H9 (cell line): Measurements from ENCODE around the gene PHF21A. TPM values are rescaled to one million over a fixed set of nuclear protein-coding genes. Genes with fewer than 3 reads are reported as not detected.

Experiments
- DNase-seq: peaks from one replicate; pipeline ENCODE4 v3.0.0-alpha.2; 2017
- H2AFZ ChIP-seq: one replicate; pipeline ENCODE4 v1.6.1; 2013; ENCODE audit warnings: mild to moderate bottlenecking, low read length, control low read depth, moderate library complexity
- H2AK5ac ChIP-seq: 2 replicates; pipeline ENCODE4 v1.6.1; 2013; ENCODE audit warnings: low read length, control low read depth, mixed read lengths; ENCODE audit not compliant: insufficient read length
- H2BK120ac ChIP-seq: one replicate; pipeline ENCODE4 v1.6.1; 2013; ENCODE audit warnings: low read depth, mild to moderate bottlenecking, low read length, control low read depth, inconsistent platforms; ENCODE audit not compliant: poor library complexity, severe bottlenecking
- H2BK12ac ChIP-seq: 2 replicates; pipeline ENCODE4 v1.6.1; 2013; ENCODE audit warnings: low read length, control low read depth, mixed read lengths, low read depth; ENCODE audit not compliant: insufficient read length
- H2BK15ac ChIP-seq: 2 replicates; pipeline ENCODE4 v1.6.1; 2013; ENCODE audit warnings: low read depth, low read length, control low read depth
- H2BK20ac ChIP-seq: one replicate; pipeline ENCODE4 v1.6.1; 2013; ENCODE audit warnings: low read depth, mild to moderate bottlenecking, low read length, control low read depth, inconsistent platforms; ENCODE audit not compliant: poor library complexity, severe bottlenecking
- H2BK5ac ChIP-seq: 2 replicates; pipeline ENCODE4 v1.6.1; 2013; ENCODE audit warnings: low read length, control low read depth, mixed read lengths; ENCODE audit not compliant: insufficient read length
- H3K14ac ChIP-seq: 2 replicates; pipeline ENCODE4 v1.6.1; 2013; ENCODE audit warnings: low read length, control low read depth; ENCODE audit not compliant: insufficient read depth
- H3K18ac ChIP-seq: 2 replicates; pipeline ENCODE4 v1.6.1; 2013; ENCODE audit warnings: low read depth, mild to moderate bottlenecking, mixed read lengths, low read length, control low read depth; ENCODE audit not compliant: insufficient read length
- H3K23ac ChIP-seq: 2 replicates; pipeline ENCODE4 v1.6.1; 2013; ENCODE audit warnings: low read length, control low read depth, mixed read lengths, low read depth; ENCODE audit not compliant: insufficient read length
- H3K23me2 ChIP-seq: 2 replicates; pipeline ENCODE4 v1.6.1; 2013; ENCODE audit warnings: low read depth, mild to moderate bottlenecking, mixed read lengths, low read length, control low read depth; ENCODE audit not compliant: insufficient read length, poor library complexity, severe bottlenecking
- H3K27ac ChIP-seq: 2 replicates; pipeline ENCODE4 v1.5.1; 2013; ENCODE audit warnings: low read length, control low read depth, mixed read lengths, low read depth; ENCODE audit not compliant: insufficient read length
- H3K27me3 ChIP-seq: 2 replicates; pipeline ENCODE4 v1.6.1; 2013; ENCODE audit warnings: low read length, control low read depth, inconsistent platforms; ENCODE audit not compliant: insufficient read depth
- H3K4ac ChIP-seq: 2 replicates; pipeline ENCODE4 v1.6.1; 2013; ENCODE audit warnings: low read depth, mild to moderate bottlenecking, control low read depth, inconsistent platforms, low read length, moderate library complexity
- H3K4me1 ChIP-seq: 2 replicates; pipeline ENCODE4 v1.6.1; 2013; ENCODE audit warnings: low read length, control low read depth, inconsistent platforms; ENCODE audit not compliant: insufficient read depth
- H3K4me2 ChIP-seq: 2 replicates; pipeline ENCODE4 v1.6.1; 2013; ENCODE audit warnings: low read length, control low read depth, mixed read lengths; ENCODE audit not compliant: insufficient read length, insufficient read depth
- H3K56ac ChIP-seq: 2 replicates; pipeline ENCODE4 v1.6.1; 2013; ENCODE audit warnings: low read depth, mild to moderate bottlenecking, mixed read lengths, low read length, control low read depth; ENCODE audit not compliant: insufficient read length
- H3K79me1 ChIP-seq: 2 replicates; pipeline ENCODE4 v1.6.1; 2013; ENCODE audit warnings: low read depth, mild to moderate bottlenecking, moderate library complexity, low read length, control low read depth, inconsistent platforms; ENCODE audit not compliant: insufficient read depth, poor library complexity, severe bottlenecking
- H3K79me2 ChIP-seq: 2 replicates; pipeline ENCODE4 v1.6.1; 2013; ENCODE audit warnings: low read length, control low read depth, inconsistent platforms; ENCODE audit not compliant: insufficient read depth
- H3K9ac ChIP-seq: 2 replicates; pipeline ENCODE4 v1.6.1; 2013; ENCODE audit warnings: low read length, control low read depth, mixed read lengths; ENCODE audit not compliant: insufficient read length; ENCODE audit errors: extremely low read depth
- H3K9me3 ChIP-seq: one replicate; pipeline ENCODE4 v1.6.1; 2013; ENCODE audit warnings: low read depth, low read length, inconsistent platforms; ENCODE audit not compliant: control insufficient read depth
- H3T11ph ChIP-seq: one replicate; pipeline ENCODE4 v1.6.1; 2013; ENCODE audit warnings: mild to moderate bottlenecking, low read length, control low read depth, inconsistent platforms
- H4K20me1 ChIP-seq: one replicate; pipeline ENCODE4 v1.6.1; 2013; ENCODE audit not compliant: control insufficient read depth, insufficient read length, insufficient read depth
- H4K5ac ChIP-seq: 2 replicates; pipeline ENCODE4 v1.6.1; 2013; ENCODE audit warnings: low read depth, mild to moderate bottlenecking, mixed read lengths, low read length, control low read depth; ENCODE audit not compliant: insufficient read length
- H4K8ac ChIP-seq: replicated peaks from 2 replicates; pipeline ENCODE4 v1.6.1; 2013; ENCODE audit warnings: low read length, control low read depth, mixed read lengths, low read depth; ENCODE audit not compliant: insufficient read length
- H4K91ac ChIP-seq: 2 replicates; pipeline ENCODE4 v1.6.1; 2013; ENCODE audit warnings: low read depth, mild to moderate bottlenecking, moderate library complexity, mixed read lengths, low read length, control low read depth; ENCODE audit not compliant: insufficient read length
- H3K27ac Mint-ChIP-seq, 3 experiments: 2 replicates in 2 of 3; 3 replicates in 1 of 3; pipeline ENCODE4 v1.8.0; 2020 to 2021; ENCODE audit warnings: mixed read lengths in 3 of 3, mild to moderate bottlenecking in 1 of 3, moderate library complexity in 1 of 3
- H3K27me3 Mint-ChIP-seq: 2 replicates; pipeline ENCODE4 v1.8.0; 2021; ENCODE audit warnings: low read depth, mild to moderate bottlenecking, moderate library complexity, mixed read lengths
- H3K36me3 Mint-ChIP-seq, 3 experiments: 2 replicates in 2 of 3; 3 replicates in 1 of 3; pipeline ENCODE4 v1.8.0; 2020 to 2021; ENCODE audit warnings: low read depth in 3 of 3, mixed read lengths in 3 of 3; ENCODE audit not compliant: insufficient read depth in 1 of 3
- H3K4me1 Mint-ChIP-seq, 2 experiments: 2 replicates each; pipeline ENCODE4 v1.8.0; 2020; ENCODE audit warnings: mixed read lengths in 2 of 2
- H3K4me3 Mint-ChIP-seq, 2 experiments: 2 replicates in 1 of 2; 3 replicates in 1 of 2; pipeline ENCODE4 v1.8.0; 2020 to 2021; ENCODE audit warnings: mild to moderate bottlenecking in 2 of 2, mixed read lengths in 2 of 2, moderate library complexity in 1 of 2
- H3K9me3 Mint-ChIP-seq, 2 experiments: 2 replicates in 1 of 2; 3 replicates in 1 of 2; pipeline ENCODE4 v1.8.0; 2020; ENCODE audit warnings: mild to moderate bottlenecking in 2 of 2, mixed read lengths in 2 of 2, moderate library complexity in 1 of 2
- WGBS: extraction: QIAGEN DNeasy Blood & Tissue Kit; methylation state at CpG from one replicate; pipeline ENCODE4 v1.1.7; 2013; ENCODE audit warnings: missing lambda C conversion rate, low lambda C conversion rate, mixed read lengths; ENCODE audit not compliant: insufficient read length; ENCODE audit errors: extremely low coverage; 5-methylcytosine and 5-hydroxymethylcytosine counted together
- total RNA-seq: library from RNA; stranded (reverse); gene quantifications from 2 replicates; pipeline ENCODE4 v1.2.1, GENCODE V29; 2021
- TF ChIP-seq, protein P1 (sequence below): fragments of 200-600 bp; sonication (generic); conservative IDR thresholded peaks from 3 replicates; pipeline ENCODE4 v1.8.0; 2021; ENCODE audit warnings: antibody characterized with exemption, mild to moderate bottlenecking

The PHF21A gene
- total RNA-seq, 1 experiment from 2014 or later = 33.8 TPM

GRCh38 chr11:46064221-46064620 lies 57.0 kb downstream of the PHF21A start:
- H3K18ac ChIP-seq = no peak overlapping the region
- Mint-ChIP-seq H3K4me1 (peaks cover 17 to 24% of the 10 kb centered on the region in 2 experiments), H3K4me3 (no peak overlapping the region), H3K27ac (peak overlapping the region in 2 of 3 experiments; percentile 26 to 71; a peak in 4 of 7 replicates), H3K27me3 (no peaks in the 10 kb centered on the region), H3K9me3 (no peaks in the 10 kb centered on the region; a peak in 1 of 5 replicates), H3K36me3 (peaks cover 7 to 9% (median 7%) of the 10 kb centered on the region in 3 experiments)
- no CpG with 5 or more reads among the region's 2 CpGs for WGBS
- no peak overlapping the region for H2BK20ac ChIP-seq
- H2BK120ac ChIP-seq = no peak overlapping the region
- H2AFZ ChIP-seq = no peak overlapping the region
- H3K79me1 ChIP-seq = no peaks in the 10 kb centered on the region
- no peaks in the 10 kb centered on the region for H4K20me1 ChIP-seq
- H4K5ac ChIP-seq = no peak overlapping the region
- no peak overlapping the region for H3T11ph ChIP-seq
- H3K9ac ChIP-seq = no peak overlapping the region
- no peak overlapping the region for H3K56ac ChIP-seq
- H4K91ac ChIP-seq = no peak overlapping the region
- no peaks in the 10 kb centered on the region for H3K23me2 ChIP-seq
- no peaks in the 10 kb centered on the region for H3K9me3 ChIP-seq
- H3K14ac ChIP-seq = no peak overlapping the region
- no peaks in the 10 kb centered on the region for H3K79me2 ChIP-seq
- H3K27me3 ChIP-seq = no peaks in the 10 kb centered on the region
- H4K8ac ChIP-seq = no peak overlapping the region
- H2BK12ac ChIP-seq = no peak overlapping the region
- no peak overlapping the region for H3K4me2 ChIP-seq
- H3K27ac ChIP-seq = no peak overlapping the region
- no peaks in the 10 kb centered on the region for H3K4me1 ChIP-seq
- DNase-seq = no peak
- no peak overlapping the region for H2AK5ac ChIP-seq
- no peak overlapping the region for H2BK15ac ChIP-seq
- no peak overlapping the region for H2BK5ac ChIP-seq
- TF ChIP-seq, protein P1, sequence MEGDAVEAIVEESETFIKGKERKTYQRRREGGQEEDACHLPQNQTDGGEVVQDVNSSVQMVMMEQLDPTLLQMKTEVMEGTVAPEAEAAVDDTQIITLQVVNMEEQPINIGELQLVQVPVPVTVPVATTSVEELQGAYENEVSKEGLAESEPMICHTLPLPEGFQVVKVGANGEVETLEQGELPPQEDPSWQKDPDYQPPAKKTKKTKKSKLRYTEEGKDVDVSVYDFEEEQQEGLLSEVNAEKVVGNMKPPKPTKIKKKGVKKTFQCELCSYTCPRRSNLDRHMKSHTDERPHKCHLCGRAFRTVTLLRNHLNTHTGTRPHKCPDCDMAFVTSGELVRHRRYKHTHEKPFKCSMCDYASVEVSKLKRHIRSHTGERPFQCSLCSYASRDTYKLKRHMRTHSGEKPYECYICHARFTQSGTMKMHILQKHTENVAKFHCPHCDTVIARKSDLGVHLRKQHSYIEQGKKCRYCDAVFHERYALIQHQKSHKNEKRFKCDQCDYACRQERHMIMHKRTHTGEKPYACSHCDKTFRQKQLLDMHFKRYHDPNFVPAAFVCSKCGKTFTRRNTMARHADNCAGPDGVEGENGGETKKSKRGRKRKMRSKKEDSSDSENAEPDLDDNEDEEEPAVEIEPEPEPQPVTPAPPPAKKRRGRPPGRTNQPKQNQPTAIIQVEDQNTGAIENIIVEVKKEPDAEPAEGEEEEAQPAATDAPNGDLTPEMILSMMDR = no peak
- H3K4ac ChIP-seq = no peak overlapping the region
- no peak overlapping the region for H3K23ac ChIP-seq
